ENCODE measurements around the gene PELI1. TPM values are rescaled to one million over a fixed set of nuclear protein-coding genes. Genes with fewer than 3 reads are reported as not detected.

PELI1 gene
- total RNA-seq, 1 donor: 209 TPM

DNA sequence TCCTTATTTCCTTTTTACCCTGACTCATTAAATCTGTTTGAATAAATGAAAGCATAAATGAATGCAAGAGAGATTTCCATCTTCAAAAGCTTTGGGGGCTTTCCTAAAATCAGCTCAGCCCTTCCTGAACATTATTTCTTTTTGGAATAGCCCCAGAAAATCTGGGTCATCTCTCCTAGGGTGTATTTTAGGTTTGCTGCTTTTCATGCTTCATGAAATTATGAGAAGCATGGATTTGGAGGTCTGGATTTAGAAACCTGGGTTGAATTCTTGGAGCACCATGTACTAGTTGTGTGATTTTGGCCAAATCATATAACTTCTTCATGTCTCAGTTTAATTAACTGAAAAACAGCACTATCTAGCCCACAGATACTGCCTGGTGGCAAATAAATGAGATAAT is 24.0 kb upstream of the PELI1 start:
- no peaks in the 10 kb centered on the region for H3K4me1 ChIP-seq (ENCODE audit: insufficient read depth, low read length)

GRCh38 chr2:64166637-64167420 is 22.6 kb upstream of the PELI1 start:
- Histone ChIP-seq H3K27me3 (ENCODE audit: insufficient read depth, low read length) (no peaks in the 10 kb centered on the region), H3K4me3 (ENCODE audit: low read length) (no peak overlapping the region), H3K4me1 (ENCODE audit: insufficient read depth, low read length) (no peaks in the 10 kb centered on the region), H3K9me3 (ENCODE audit: low read depth, low read length) (no peaks in the 10 kb centered on the region)

More for the DNA sequence above, 24.0 kb upstream of the PELI1 start:
- Histone ChIP-seq H3K4me3 (ENCODE audit: low read length) (no peak overlapping the region), H3K27me3 (ENCODE audit: insufficient read depth, low read length) (no peaks in the 10 kb centered on the region), H3K9me3 (ENCODE audit: low read depth, low read length) (no peaks in the 10 kb centered on the region)

GRCh38 chr2:64166212-64166611 is 22.0 kb upstream of the PELI1 start:
- H3K4me3 ChIP-seq (ENCODE audit: low read length): no peak overlapping the region
- no peaks in the 10 kb centered on the region for H3K27me3 ChIP-seq (ENCODE audit: insufficient read depth, low read length)
- no peaks in the 10 kb centered on the region for H3K9me3 ChIP-seq (ENCODE audit: low read depth, low read length)
- no peaks in the 10 kb centered on the region for H3K4me1 ChIP-seq (ENCODE audit: insufficient read depth, low read length)

DNA sequence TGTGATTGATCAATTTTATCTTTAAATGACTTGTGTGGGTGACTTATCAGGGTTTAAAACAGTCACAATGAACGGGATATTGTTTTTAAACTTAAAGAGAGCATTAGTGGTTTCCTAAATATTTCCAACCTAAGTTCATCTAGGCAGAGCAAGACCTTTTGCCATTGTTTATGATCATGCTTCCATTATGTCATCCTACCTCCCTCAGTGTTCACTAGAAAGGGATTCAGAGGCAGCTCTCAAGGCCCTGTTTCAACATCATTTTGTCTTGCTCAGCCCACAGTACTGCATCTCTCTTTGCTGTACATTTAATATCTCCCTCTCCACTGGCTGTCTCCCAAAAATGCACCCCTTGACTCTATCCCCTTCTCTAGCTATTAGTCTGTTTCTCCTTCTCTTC is 21.5 kb upstream of the PELI1 start:
- Histone ChIP-seq H3K27me3 (ENCODE audit: insufficient read depth, low read length) (no peaks in the 10 kb centered on the region), H3K9me3 (ENCODE audit: low read depth, low read length) (no peaks in the 10 kb centered on the region), H3K4me3 (ENCODE audit: low read length) (no peak overlapping the region), H3K4me1 (ENCODE audit: insufficient read depth, low read length) (no peaks in the 10 kb centered on the region)

DNA sequence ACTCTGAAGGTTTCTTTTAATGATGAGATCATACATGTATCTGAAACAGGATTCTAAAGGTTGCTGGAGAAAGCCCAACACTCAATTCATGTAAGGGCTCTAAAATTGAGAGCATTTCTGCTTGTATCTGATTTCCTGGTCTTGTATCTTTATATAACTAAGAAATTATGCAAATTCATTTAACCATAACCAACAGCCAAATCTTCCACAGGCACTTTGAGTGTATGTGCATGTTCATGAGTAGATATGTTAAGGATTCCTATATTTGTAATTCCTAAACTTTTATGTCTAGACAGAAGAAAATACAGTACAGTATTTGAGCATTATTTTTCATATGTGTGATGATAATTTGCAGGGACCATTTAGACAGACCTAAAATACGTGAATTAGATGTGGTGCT is 20.4 kb upstream of the PELI1 start:
- Histone ChIP-seq H3K27me3 (ENCODE audit: insufficient read depth, low read length) (no peaks in the 10 kb centered on the region), H3K4me1 (ENCODE audit: insufficient read depth, low read length) (no peaks in the 10 kb centered on the region), H3K9me3 (ENCODE audit: low read depth, low read length) (no peaks in the 10 kb centered on the region), H3K4me3 (ENCODE audit: low read length) (no peak overlapping the region)

DNA sequence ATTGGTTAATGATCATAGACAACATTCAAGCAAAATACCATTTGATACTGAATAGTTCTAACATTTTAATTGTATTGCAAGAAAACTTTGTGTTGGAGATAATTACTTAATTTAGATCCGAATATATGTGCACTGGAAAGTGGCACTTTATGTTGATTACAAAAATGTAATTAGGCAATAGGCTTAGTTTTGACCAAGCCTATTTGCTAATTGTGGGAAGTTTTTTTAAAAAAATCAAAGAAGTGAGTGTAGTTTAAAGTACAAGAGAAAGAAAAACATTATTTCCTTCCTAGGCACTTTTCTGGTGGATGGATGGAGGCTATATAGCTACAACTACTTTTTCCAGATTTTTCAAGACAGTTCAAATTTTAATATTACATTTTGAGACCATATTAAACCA is 18.3 kb upstream of the PELI1 start:
- H3K4me1 ChIP-seq (ENCODE audit: insufficient read depth, low read length): no peaks in the 10 kb centered on the region
- no peak overlapping the region for H3K4me3 ChIP-seq (ENCODE audit: low read length)
- H3K27me3 ChIP-seq (ENCODE audit: insufficient read depth, low read length): no peaks in the 10 kb centered on the region
- H3K9me3 ChIP-seq (ENCODE audit: low read depth, low read length): no peaks in the 10 kb centered on the region

DNA sequence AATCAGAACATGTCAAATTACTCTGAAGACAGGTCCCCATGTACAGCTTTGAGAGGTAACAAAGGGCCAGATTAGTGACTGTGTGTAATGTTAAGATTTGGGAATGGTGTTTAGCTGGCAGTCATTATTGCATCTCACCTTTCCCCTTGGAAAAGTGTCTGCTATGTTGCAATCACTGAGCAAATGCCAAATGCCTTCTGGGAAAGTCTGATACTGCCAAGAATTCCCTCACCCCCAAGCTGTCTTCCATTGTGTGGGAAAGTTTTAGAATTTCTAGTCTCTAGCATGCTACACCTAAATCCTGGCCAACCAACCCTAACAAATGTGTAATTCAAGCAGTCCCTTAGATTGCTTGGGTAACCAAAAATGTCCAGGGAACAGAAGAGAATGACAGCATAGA is 13.6 kb upstream of the PELI1 start:
- H3K27me3 ChIP-seq (ENCODE audit: insufficient read depth, low read length): no peaks in the 10 kb centered on the region

GRCh38 chr2:64153811-64154210 is 9.6 kb upstream of the PELI1 start:
- no peaks in the 10 kb centered on the region for H3K4me1 ChIP-seq (ENCODE audit: insufficient read depth, low read length)
- H3K4me3 ChIP-seq (ENCODE audit: low read length): no peak overlapping the region
- H3K9me3 ChIP-seq (ENCODE audit: low read depth, low read length): no peaks in the 10 kb centered on the region
- no peaks in the 10 kb centered on the region for H3K27me3 ChIP-seq (ENCODE audit: insufficient read depth, low read length)

More for the DNA sequence above, 13.6 kb upstream of the PELI1 start:
- no peaks in the 10 kb centered on the region for H3K9me3 ChIP-seq (ENCODE audit: low read depth, low read length)
- no peaks in the 10 kb centered on the region for H3K4me1 ChIP-seq (ENCODE audit: insufficient read depth, low read length)
- no peak overlapping the region for H3K4me3 ChIP-seq (ENCODE audit: low read length)

GRCh38 chr2:64151476-64151875 is 7.3 kb upstream of the PELI1 start:
- H3K27me3 ChIP-seq (ENCODE audit: insufficient read depth, low read length): no peaks in the 10 kb centered on the region
- H3K4me1 ChIP-seq (ENCODE audit: insufficient read depth, low read length): no peaks in the 10 kb centered on the region
- H3K9me3 ChIP-seq (ENCODE audit: low read depth, low read length): no peaks in the 10 kb centered on the region
- no peak overlapping the region for H3K4me3 ChIP-seq (ENCODE audit: low read length)

- Histone ChIP-seq H3K4me3 (ENCODE audit: low read length) (no peak overlapping the region), H3K27me3 (ENCODE audit: insufficient read depth, low read length) (no peaks in the 10 kb centered on the region), H3K9me3 (ENCODE audit: low read depth, low read length) (no peaks in the 10 kb centered on the region), H3K4me1 (ENCODE audit: insufficient read depth, low read length) (peaks cover 15% of the 10 kb centered on the region)
Observed at GRCh38 chr2:64145714-64146113, 1.5 kb upstream of the PELI1 start.

DNA sequence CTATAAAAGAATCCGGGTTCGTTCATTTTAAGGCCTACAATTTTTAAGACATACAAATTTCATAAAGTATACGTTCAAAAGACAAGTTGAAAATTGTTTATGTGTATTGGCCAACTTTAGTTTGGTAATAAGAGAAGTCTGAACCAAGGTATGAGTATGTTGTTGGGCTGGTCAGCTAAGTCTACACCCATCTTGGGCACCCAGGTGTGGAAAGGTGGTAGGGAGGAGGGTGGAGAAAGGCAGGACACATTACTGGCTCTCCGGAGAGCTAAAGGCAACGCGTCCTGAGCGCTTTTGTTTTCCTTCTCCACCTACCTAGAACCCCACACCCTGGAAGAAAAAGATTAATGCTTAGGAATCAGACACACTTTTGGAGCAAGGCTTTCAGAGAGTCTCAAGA is 899 bp upstream of the PELI1 start:
- no peaks in the 10 kb centered on the region for H3K9me3 ChIP-seq (ENCODE audit: low read depth, low read length)
- no peak overlapping the region for H3K4me3 ChIP-seq (ENCODE audit: low read length)
- no peaks in the 10 kb centered on the region for H3K27me3 ChIP-seq (ENCODE audit: insufficient read depth, low read length)
- H3K4me1 ChIP-seq (ENCODE audit: insufficient read depth, low read length): peaks cover 16% of the 10 kb centered on the region

DNA sequence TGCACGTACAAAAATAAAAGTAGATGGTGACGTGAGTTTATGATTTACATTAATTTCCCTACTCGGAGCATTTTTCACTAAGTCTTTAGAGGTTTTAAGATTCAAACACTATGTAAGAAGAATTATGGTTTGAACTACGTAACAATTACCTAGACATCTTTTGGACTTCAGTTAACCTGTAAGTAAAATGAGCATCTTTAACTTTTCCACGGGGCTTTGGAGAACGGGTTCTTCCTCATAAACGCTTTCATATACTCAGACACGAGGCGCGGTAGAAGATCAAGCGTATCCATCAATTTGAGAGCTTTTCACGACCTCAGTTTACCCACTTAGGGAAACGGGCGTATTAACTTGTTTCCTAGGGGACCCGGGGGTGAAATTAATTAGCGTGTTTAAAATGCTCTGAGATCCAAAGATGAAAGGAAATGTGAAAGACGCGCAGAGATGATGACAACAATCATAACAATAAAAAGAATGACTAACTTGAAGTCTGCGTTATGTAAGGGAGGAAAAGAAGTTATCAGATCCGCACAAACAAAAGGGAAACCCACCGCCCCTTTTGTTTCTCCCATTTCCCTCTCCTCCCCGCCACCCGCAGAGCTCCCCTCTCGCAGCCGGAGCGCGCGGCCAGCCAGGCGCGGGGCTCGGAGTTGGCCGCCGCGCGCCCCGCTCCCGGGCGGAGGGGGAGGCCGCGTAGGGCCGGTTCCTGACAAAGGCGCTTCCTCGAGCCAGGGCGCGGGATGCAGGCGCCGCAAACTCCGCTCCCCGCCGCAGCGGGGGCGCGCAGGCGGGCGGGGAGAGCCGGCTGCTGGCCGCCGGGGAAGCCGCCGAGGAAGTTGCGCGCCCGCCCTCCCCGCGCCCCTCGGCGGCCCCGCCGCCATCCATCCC is 807 bp downstream of the PELI1 start:
- peak overlapping the region; percentile 87 for H3K4me3 ChIP-seq (ENCODE audit: low read length)
- H3K27me3 ChIP-seq (ENCODE audit: insufficient read depth, low read length): no peaks in the 10 kb centered on the region
- no peaks in the 10 kb centered on the region for H3K9me3 ChIP-seq (ENCODE audit: low read depth, low read length)
- peaks cover 25% of the 10 kb centered on the region for H3K4me1 ChIP-seq (ENCODE audit: insufficient read depth, low read length)

DNA sequence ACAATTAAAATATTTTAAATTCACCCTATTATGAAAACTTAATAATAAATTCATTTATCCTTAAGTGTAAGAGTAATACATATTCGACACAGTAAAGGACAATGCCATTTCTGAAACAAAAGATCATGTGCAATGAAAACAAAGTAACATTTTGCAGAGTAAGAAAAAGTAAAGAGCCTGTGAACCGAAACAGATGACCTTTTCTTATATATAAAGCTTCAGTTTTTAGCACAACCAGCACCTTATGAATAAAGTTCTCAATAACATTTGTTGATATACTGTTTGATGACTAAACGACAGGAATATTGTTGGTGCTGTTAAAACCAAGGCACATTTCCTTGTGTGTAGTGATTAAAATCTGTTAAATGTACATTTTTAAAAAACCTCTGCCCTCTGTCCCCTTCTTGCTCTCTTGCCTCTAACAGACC is 1.5 kb downstream of the PELI1 start:
- no peaks in the 10 kb centered on the region for H3K27me3 ChIP-seq (ENCODE audit: insufficient read depth, low read length)
- peak overlapping the region; percentile 87 for H3K4me3 ChIP-seq (ENCODE audit: low read length)
- no peaks in the 10 kb centered on the region for H3K9me3 ChIP-seq (ENCODE audit: low read depth, low read length)
- peaks cover 32% of the 10 kb centered on the region for H3K4me1 ChIP-seq (ENCODE audit: insufficient read depth, low read length)

DNA sequence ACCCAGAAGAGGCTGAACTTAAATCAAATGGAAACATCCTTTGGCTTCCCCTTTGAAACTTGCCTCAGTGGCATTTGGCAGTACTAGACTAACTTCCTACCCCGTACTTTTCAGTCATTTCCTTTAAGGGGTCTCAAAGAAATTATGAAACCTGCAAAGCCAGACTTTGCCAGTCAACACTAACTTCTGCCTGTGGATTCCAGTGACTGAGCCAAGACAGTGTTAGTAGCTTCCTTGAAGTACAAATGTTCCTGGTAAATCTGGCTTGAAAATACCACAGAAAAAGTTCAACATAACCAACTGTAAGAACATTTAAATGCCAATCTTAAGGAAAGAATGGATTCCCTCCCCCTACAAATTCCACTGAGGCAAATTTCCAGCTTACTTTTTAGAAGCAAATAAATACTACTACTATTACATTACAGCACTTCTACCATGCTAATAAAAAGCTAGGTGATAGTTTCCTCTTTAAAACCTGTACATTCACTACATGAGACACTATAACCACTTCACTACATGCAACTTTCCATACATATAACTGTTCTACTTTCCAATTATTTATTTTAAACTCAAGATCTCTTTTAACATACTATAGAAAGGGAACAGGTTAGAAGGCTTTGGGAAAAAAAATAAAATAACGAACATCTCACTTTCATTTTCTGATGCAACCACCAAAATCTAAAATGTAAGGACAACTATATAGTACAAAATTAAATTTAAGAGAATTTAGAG is 2.4 kb downstream of the PELI1 start:
- H3K4me3 ChIP-seq (ENCODE audit: low read length): peak overlapping the region; percentile 87
- H3K27me3 ChIP-seq (ENCODE audit: insufficient read depth, low read length): no peaks in the 10 kb centered on the region
- no peaks in the 10 kb centered on the region for H3K9me3 ChIP-seq (ENCODE audit: low read depth, low read length)
- peaks cover 32% of the 10 kb centered on the region for H3K4me1 ChIP-seq (ENCODE audit: insufficient read depth, low read length)

GRCh38 chr2:64140665-64141200 is 3.5 kb downstream of the PELI1 start:
- peaks cover 32% of the 10 kb centered on the region for H3K4me1 ChIP-seq (ENCODE audit: insufficient read depth, low read length)
- no peaks in the 10 kb centered on the region for H3K27me3 ChIP-seq (ENCODE audit: insufficient read depth, low read length)
- no peak overlapping the region for H3K4me3 ChIP-seq (ENCODE audit: low read length)
- H3K9me3 ChIP-seq (ENCODE audit: low read depth, low read length): no peaks in the 10 kb centered on the region

Data from mononuclear cell (primary cell).